Fibroblast of villous mesenchyme (primary cell): ENCODE results near the gene MAN1A2. TPM values are rescaled to one million over a fixed set of nuclear protein-coding genes. Genes with fewer than 3 reads are reported as not detected.

Experiments
- DNase-seq: peaks from one replicate; pipeline ENCODE4 v3.0.0-alpha.2; 2010; ENCODE audit warnings: low read depth
- H3K4me3 ChIP-seq: 2 replicates; pipeline ENCODE4 v1.5.1; 2011; ENCODE audit warnings: low read depth, mild to moderate bottlenecking, low read length
- CTCF ChIP-seq: IDR thresholded peaks from 2 replicates; pipeline ENCODE4 v1.5.1; 2012; ENCODE audit warnings: low read depth, mild to moderate bottlenecking, low read length; ENCODE audit not compliant: insufficient read depth
- total RNA-seq: library from RNA; depleted of rRNA; stranded (reverse); fragments of >200 nt; gene quantifications from 2 replicates; pipeline ENCODE4 v1.2.3, GENCODE V29; 2012

MAN1A2 gene
- total RNA-seq, 1 donor = 78.2 TPM

- no peak for DNase-seq
- no peak for TF ChIP-seq CTCF
- no peak overlapping the region for H3K4me3 ChIP-seq
These were observed 170.2 kb downstream of the MAN1A2 start for GRCh38 chr1:117537291-117537920.

GRCh38 chr1:117540532-117540931, 173.3 kb downstream of the MAN1A2 start:
- TF ChIP-seq CTCF = no peak
- DNase-seq = no peak
- H3K4me3 ChIP-seq = no peak overlapping the region

GRCh38 chr1:117541003-117541402, 173.8 kb downstream of the MAN1A2 start:
- TF ChIP-seq CTCF = no peak
- peak; percentile 65 for DNase-seq
- no peak overlapping the region for H3K4me3 ChIP-seq

DNA sequence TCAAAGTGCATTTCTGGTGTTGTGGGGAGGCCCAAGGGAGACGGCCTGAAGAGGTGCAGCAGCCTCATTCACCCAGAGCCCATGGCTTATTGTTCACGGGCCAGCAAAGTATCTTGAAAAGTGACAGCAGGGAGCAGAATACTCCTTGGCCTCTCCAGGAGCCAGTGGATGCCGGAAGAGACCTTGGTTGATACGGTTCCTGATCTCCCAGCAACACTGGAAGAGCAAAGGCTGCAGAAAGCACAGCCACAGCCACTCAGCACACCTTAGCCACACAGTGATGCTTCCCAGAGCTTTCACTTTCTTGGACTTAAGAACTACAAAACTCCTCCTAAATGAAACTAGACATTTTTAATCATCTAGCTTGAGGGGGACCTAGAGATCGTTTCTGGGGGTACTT, 174.3 kb downstream of the MAN1A2 start:
- DNase-seq = no peak
- H3K4me3 ChIP-seq = no peak overlapping the region
- TF ChIP-seq CTCF = no peak

- no peak overlapping the region for H3K4me3 ChIP-seq
- TF ChIP-seq CTCF = no peak
- no peak for DNase-seq
These were observed 177.4 kb downstream of the MAN1A2 start for GRCh38 chr1:117544509-117545109.

DNA sequence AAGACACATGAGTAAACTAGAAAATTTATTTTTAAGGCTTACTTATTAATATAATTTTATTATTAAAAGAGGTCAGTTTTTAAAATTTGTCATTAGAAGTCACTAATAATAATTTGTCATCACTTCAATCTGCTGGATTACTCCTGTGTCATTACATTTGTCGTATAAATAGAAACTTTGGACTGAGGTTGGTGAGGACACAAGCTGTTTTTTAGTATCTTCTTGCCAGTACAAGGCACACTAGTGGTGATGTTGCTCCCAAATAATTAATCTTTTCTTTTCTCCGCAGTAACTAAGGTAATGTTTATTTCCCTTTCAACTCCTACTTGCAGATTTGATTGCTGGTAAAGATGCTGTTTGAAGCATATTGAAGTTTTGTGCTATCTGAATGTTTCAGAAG, 179.2 kb downstream of the MAN1A2 start:
- no peak for TF ChIP-seq CTCF
- no peak overlapping the region for H3K4me3 ChIP-seq
- no peak for DNase-seq

DNA sequence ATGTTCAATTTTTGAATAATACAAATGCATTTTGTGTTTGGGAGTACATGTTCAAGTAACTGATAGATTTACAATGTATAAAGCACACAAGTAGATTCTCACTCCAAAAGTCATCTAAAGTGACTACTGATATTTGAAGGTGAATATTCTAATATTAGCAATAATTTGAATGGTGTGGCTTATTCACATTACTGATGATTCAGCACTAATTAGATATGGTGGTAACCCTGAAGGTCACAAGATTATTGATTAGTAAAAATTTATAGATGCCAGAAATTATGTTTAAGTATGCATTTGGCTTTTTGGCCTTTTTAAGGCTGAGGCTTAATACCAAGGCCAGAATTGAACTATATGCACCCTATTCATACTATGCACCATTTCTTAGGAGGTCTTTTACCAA, 186.2 kb downstream of the MAN1A2 start:
- no peak for DNase-seq
- TF ChIP-seq CTCF = no peak

More for the DNA sequence above, 186.2 kb downstream of the MAN1A2 start:
- H3K4me3 ChIP-seq = no peak overlapping the region
